CMK (cell line): ENCODE measurements around the gene UROC1.
"Not testable (repeated sequence)": the region's sequence is repeated elsewhere in the genome, so short reads cannot be mapped to it uniquely, and the experiment has no call there.

Experiments
- DNase-seq: peaks from one replicate; pipeline ENCODE4 v3.0.0-alpha.2; 2010; ENCODE audit warnings: low read depth

UROC1 gene

DNA sequence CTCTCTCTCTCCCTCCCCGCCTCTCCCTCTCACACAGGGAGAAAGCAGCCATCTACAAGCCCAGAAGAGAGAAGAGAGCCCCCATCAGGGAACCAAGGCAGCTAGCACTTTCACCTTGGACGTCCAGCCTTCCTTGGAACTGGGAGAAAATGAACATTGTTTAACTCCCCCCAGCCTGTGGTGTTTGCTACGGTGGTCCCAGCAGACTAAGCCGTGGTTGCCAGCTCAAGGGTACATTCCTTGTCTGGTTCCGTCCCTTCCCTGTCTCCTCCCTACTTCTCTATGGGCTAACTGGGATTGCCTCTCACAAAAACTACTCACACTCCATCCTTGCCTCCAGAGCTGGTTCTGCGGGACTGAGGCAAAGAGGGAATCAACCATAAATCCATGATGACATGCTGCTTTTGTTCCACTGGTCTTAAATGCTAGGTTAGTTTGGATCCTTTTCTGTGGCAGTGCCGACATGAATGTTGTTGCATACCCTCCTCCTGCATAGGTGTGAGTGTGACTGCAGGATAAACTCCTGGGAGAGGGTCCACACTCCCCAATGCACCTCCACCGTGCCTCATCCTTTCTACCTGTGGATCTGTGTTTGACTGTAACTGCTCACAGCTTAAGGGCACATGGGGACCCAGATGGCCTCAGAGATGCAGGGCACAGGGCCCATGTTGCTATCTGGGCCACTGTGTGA, 29.1 kb upstream of the UROC1 start:
- no peak for DNase-seq

DNA sequence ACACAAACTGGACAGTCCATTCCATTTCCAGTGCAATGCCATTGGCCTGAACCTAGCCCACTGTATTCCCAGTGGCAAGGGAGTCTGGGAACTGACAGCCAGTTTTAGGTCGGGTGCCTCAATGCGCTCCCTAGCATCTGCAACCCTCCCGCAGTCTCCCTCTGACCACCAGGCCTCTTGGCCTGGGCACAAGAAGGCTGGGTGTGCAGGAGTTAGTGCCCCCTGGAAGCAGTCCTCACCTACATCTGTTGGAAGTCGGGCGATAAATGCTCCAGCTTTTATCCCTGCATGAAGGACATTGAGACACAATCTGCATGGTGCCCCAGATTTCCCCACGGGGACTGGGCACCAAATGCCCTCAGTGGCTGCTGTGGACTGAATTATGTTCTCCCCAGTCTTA, 28.4 kb upstream of the UROC1 start:
- no peak for DNase-seq

DNA sequence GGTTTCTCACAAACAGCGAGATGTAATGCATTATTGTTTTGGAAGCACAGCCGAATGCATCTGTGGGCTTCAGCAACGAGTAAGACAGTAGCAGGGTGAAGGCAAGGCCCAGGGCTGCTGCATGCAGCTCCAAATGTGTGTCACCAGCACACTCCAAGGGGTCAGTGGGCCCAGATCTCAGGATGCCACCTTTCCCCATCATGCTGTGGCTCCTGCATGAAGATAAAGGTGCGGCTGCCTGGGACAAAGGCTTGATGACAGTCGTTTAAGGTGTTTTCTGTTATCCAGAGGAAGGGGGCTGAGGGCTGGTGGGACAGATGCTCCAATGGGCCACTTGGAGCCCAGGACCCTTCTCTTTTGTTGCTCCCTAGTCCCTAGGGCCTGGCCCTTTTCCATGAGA, 28.0 kb upstream of the UROC1 start:
- no peak for DNase-seq

DNA sequence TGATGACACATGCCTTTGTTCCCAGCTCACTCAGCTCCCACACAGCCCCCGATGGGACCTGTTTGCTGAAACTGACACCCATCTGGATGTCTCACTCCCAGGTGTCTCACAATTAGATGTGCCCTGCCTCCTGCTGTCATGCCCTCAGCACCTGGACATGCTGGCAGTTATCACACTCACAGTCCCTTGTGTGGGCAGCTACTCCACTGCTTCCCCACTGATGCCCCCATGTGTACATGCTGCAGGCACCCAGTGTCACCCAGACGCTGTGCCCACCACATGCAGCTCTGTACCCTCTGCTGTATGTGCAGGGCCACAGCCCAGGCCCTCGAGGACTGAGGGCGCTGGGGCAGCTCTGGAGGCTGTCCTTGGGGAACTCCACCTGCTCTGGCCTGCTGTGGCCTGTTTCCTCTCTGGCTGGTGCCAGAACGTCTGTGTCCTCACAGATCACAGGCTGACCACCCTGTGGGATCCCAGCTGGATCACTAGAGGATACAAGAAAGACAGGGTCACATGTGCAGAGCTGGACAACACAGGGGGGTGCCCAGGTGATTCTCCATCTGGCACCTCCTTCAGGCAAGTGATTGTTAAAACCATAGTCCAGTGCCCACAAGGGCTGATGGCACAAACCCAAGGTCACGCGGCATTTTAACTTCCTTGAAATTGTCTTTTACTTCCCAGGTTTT, 27.2 kb upstream of the UROC1 start:
- DNase-seq: no peak

DNA sequence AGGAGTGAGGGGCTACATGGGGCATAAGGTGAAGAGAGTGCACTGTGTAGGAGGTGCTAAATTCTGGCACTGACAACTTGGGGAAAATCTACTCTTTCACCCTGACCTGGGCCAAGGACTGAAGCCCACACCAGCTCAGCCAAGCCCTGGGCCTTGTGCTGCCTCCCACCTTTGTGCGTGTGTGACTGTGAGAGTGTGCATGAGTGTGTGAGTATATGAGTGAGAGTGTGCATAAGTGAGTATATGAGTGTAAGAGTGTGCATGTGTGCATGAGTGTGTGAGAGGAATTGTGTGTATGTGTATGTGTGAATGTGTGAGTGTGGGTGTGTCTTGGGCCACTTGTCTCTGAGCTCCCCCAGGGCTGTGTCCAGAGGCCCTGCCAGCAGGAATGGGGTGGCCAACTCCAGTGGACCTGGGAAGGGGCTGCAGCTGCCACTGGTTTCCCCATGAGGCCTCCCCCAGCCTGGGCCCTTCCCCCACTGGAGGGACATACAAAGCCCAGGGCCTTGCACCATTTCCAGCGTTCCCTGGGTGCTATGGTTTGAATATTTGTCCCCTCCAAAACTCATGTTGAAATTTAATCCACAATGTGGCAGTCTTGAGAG, 26.0 kb upstream of the UROC1 start:
- no peak for DNase-seq

DNA sequence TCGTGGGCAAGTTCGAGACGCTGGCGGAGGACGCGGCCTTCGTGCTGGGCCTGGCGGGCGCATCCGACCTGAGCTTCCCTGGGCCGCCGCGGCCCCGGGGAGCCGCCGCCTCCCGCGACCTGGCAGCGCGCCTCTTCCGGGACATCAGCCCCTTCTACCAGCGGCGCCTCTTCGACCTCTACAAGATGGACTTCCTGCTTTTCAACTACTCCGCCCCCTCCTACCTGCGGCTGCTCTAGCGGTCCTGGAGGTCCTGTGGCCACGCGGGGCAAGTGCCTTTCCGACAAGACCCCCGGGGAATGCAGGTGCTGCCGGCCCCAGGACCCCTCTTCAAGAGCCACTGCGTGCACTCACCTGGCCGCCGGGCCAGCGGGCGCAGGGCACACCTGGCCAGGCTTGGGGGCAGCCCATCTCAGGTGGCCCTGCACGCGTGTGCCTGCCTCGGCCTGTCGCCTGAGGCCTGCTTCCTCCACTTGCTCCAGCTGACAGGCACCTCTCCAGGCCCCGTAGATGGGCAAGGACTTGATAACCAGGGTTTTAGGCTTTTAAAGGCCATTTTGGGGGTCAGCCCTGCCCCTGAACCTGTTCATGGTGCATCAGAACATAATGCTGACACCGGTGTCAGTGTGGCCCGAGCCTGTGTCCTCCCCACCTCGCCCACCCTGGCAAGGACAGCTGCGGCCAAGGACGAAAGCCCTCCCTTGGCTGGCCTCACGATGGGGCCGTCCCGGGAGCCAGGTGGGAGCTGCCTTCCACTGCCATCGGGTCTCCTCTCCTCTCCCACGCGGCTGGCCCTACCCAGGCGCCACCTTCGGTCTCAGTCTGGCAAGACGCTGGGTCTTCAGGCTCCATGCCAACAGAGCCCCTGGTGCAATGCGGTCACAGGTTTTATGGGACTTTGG, 25.0 kb upstream of the UROC1 start:
- DNase-seq: no peak

DNA sequence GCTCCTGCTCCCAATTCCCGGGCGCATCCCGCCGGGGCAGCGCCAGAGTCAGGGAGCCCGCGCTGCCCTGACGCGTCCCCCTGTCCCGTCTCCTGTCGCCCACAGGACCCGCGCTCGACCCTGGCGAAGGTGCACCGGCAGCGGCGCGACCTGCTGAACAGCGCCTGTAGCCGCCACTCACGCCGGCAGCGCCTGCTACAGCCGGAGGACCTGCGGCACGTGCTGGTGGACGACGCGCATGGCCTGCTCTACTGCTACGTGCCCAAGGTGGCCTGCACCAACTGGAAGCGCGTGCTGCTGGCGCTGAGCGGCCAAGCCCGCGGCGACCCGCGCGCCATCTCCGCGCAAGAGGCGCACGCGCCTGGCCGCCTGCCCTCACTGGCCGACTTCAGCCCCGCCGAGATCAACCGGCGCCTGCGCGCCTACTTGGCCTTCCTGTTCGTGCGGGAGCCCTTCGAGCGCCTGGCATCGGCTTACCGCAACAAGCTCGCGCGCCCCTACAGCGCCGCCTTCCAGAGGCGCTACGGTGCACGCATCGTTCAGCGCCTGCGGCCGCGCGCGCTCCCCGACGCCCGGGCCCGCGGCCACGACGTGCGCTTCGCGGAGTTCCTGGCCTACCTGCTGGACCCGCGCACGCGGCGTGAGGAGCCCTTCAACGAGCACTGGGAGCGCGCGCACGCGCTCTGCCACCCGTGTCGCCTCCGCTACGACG, 24.2 kb upstream of the UROC1 start:
- DNase-seq: no peak

DNA sequence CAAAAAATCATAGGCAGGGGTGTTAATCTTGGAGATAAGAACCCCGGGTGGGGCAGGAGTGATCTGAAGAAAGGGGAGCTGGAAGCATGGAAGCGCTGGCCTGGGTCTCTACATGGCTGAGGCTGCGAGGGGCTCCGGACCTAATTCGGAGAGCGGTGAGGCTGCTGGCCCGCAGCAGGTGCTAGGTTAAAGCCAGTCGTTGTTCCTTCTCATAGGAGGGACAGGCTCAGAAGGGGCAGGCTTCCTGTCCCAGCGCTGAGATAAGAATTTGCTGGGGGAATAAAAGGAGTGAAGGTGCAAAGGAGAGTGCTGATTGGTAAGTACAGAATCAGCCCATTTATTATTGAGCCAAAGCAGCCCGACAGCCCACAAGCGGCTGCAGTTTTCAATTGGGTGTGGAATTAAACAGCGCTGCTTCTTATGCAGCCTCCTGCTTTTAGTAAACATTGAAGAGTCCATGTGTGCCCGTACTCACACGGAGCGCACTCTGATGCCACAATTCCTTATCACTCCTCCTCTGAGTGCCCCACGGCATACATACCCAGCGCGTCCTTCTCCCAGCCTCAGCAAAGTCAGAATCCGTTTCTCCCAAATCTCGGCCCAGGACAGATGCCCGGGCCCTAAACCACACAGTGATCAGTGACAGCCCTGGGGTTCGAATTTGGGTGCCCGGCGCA, 23.5 kb upstream of the UROC1 start:
- no peak for DNase-seq

DNA sequence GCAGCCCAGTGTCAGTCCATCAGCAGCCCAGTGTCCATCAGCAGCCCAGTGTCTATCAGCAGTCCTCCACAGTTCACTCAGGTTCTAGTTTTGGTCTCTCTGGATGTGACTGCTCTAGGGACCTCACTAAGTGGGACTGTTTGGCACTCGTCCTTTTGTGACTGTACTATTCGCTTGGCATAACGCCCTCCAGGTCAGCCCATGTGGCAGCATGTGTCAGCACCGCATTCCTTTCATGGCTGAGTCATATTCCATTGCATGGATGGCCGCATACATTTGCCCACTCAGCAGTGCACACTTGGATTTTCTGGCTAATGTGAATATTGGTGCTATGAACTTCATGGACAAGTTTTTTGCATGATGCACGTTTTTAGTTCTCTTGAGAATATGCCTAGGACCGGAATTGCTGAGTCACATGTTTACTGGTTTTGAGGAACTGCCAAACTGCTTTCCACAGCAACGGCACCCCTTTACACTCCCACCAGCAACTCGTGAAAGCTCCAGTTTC, 22.8 kb upstream of the UROC1 start:
- no peak for DNase-seq

DNA sequence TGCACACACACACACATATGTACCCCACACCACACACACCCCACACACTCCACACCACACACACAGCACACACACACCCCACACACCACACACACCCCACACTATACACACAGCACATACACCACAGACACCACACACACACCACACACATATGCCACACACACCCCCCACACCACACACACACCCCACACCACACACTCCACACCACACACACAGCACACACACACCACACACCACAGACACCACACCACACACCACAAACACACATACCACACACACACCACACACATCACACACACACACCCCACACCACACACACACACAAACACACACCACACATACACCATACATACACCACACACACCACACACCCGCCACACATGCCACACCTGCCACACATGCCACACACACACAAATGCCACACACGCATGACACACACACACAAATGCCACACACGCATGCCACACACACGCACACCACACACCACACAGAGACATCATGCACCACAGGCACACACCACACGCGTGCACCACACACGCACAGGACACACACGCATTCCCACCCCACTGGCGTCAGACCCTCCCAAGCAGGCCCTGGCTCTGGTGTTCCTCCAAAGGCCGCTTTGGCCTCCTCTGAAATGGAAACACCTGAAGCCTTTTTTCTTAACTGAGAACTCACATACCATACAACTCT, 22.1 kb upstream of the UROC1 start:
- no peak for DNase-seq

DNA sequence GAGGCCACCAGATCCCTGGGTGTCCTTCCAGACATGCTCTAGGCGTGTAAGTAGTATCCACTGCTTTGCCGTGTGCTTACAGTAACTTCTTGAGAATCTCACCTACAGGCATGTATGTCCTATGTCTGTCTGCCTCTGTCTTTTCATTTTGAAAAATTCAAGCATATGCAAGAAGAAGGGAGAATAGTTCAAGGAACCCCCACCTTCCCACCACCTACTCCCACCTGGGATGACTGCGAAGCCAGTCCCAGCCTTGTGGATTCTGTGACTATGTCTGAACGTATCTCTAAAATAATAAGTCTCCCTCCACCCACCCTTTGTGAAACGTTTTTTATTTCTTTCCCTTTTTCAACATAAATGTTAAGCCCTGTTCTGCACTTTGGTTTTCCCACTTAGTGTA, 21.4 kb upstream of the UROC1 start:
- DNase-seq: no peak

DNA sequence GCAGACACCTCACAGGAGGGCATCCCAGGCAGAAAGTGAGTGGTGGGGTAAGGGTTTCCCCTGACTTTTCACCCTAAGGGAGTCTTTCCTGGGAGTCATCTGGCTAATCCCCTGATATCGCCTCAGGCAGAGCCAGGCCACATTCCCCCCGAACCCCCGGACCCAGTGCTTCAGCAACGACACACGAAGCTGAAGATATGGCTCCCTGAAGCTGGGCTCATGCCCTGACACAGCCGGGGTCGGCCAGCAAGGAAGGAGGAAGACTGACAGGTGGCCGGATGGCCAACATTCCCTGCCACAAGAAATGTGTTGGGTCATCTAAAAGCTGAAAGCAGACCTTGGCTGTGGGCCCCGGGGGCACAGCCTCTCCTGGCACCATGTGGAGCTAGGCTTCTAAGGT, 20.7 kb upstream of the UROC1 start:
- DNase-seq: no peak

DNA sequence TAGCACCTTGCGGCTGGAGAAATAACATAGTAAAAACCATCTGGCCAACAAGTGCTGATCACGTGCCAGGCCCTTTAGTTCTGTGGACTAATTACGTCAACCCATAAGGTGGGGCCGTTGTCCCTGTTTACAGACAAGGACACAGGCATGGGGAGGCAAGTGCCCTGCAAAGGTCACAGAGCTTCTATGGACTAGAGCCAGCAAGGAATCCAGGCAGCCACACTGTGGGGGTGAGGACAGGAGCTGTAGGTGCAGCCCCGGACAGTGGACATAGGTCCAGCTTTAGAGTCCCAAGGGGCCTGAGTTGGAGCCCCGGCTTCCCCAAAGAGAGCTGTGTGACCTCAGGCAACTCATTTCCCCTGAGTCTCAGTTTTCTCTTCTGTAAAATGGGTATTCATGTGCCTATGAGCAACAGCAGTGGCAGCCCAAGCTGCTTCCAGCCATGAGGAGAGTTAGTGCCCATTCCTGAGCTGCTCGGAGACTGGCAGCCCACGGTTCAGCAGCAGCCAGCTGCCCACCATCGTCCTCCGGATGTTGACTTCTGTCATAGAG, 20.2 kb upstream of the UROC1 start:
- no peak for DNase-seq

DNA sequence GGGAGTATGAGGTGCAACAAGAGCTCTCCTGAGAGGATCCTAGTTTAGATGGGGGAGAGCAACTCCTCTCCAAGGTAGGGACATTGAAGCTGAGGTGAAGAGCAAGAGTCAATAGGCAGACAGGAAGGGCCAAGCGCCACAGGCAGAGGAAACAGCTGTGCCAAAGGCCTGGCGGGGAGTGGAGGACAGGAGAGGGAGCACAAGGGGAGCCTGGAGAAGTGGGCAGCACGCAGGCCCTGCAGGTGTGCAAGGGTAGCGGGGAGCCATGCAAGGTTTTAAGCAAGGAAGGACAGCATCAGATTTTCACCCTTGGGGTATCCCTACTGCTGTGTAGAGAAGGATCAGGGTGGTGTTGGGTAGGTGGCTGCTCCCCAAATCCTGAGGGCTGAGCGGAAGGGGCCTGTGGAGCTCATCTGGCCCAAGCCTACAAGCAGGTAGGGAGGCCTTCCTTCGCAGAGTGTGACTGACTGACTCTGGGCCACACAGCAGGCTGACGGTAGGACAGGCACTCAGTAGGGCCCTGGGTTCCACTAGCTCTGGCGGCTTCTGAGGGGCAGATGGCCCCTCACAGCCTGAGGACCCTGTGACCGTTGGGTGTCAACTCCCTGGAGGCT, 19.6 kb upstream of the UROC1 start:
- DNase-seq: no peak

DNA sequence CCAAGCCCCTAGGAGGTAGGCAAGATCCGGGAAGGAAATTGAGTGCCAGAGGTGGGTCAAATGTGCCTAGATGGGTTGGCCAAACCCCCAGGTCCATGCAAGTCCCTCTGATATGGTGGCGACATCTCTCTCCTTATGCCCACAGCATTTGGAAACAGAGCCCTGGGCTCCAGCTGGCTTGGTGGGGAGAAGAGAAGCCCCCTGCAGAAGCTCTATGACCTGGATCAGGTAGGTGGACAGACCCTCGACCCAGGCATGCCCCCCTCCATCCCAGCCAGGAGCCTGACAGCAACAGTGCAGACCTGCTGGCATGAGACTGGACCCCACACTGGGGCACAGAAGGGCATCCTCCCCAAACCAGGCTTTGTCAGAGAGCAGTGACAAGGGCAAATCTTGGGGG, 18.6 kb upstream of the UROC1 start:
- DNase-seq: no peak

DNA sequence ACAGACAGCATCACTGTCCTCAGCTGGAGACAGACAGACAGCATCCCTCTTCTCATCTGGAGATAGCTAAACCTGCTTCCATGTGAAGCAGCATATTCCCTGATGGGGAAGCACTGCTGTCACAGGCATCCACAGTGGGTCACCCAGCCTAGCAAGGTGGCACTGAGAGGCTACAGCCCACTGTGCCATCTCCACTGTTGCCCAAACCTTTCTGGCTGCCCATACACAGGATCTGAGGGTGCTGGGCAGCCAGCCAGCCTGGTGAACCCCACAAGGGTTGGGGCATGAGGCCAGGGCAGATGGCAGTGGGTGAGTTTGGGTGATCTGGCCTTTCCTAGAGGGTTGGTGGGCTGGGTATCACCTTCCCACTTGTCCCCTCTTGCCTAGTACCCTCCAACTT, 18.1 kb upstream of the UROC1 start:
- no peak for DNase-seq

DNA sequence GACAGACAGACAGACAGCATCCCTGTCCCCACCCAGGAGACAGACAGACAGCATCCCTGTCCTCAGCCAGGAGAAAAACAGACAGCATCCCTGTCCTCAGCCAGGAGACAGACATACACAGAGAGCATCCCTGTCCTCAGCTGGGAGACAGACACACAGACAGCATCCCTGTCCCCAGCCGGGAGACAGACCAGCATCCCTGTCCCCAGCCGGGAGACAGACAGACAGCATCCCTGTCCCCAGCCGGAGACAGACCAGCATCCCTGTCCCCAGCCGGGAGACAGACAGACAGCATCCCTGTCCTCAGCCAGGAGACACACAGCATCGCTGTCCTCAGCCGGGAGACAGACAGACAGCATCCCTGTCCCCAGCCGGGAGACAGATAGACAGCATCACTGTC, 17.1 kb upstream of the UROC1 start:
- DNase-seq: not testable (repeated sequence)

DNA sequence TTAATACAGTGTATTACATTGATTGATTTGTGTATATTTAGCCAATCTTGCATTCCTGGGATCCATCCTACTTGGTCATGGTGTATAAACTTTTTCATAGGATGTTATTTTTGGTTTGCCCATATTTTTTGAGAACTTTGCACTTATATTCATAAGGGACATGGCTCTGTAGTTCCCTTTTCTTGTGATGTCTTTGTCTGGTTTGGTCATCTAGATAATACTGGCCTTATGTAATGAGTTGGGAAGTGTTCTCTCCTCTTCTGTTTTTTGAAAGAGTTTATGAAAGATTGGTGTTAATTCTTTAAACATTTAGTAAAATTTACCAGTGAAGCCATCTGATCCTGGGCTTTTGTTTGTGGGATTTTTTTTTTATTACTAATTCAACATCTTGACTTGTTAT, 15.9 kb upstream of the UROC1 start:
- DNase-seq: no peak

DNA sequence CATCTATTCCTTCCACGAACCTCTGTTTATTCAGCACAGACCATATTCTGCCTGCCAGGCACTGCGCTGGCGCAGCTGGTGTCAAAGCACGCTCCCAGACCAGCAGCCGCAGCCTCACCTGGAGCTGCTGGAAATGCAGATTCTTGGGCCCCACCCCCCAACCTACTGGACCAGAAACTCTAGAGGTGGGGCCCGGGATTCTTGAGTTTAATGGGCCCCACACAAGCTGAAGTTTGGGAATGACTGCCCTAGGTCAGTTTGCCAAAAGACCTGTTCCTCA, 13.4 kb upstream of the UROC1 start:
- DNase-seq: no peak
